ENCODE results near the gene UMPS. TPM values are rescaled to one million over a fixed set of nuclear protein-coding genes. Genes with fewer than 3 reads are reported as not detected.

UMPS gene
- total and polyA plus RNA-seq, 9 donors = 15.2 to 39.5 (median 23.9) TPM

DNA sequence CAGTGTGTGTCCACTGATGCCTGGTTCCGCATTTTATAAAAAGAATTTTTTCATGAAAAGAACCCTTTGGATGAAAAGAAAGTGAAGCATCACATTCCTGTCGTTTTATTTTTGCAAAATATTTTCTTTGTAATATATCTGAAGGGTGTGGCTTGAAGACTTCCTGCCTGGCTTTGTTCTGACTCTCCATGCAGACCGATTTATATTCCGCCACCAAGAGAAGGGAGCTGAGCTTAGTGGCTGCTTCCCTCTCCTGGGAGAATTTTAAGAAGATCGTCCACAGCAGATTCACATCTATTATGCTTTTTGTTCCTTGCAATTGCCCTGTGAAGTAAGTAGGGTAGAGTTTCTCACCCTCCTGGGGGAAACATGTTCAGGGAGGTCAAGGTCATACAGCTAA is 45.2 kb upstream of the UMPS start:
- Histone ChIP-seq H3K4me1 (ENCODE audit: insufficient read depth) (no peaks in the 10 kb centered on the region), H3K9me3 (no peaks in the 10 kb centered on the region), H3K27ac (no peak overlapping the region), H3K4me3 (no peak overlapping the region), H3K36me3 (no peaks in the 10 kb centered on the region), H3K27me3 (no peaks in the 10 kb centered on the region)
- WGBS, 3 donors = 47 to 57% (median 49%) methylated on average over 5 of the region's 5 CpGs
- intact Hi-C loops (cut with DNase I) = loop anchor here in 3 of 4 donors (5.0 to 10.0 kb wide), 2 partner anchors 118 to 120 kb away; no protein-coding TSS in a partner anchor
- TF ChIP-seq CTCF (IDR thresholded peaks at IDR 0.05) = no peak
- TF ChIP-seq POLR2A (IDR thresholded peaks at IDR 0.05) = no peak
- no peak for TF ChIP-seq EP300 (IDR thresholded peaks at IDR 0.05)
- DNase-seq = no peak

DNA sequence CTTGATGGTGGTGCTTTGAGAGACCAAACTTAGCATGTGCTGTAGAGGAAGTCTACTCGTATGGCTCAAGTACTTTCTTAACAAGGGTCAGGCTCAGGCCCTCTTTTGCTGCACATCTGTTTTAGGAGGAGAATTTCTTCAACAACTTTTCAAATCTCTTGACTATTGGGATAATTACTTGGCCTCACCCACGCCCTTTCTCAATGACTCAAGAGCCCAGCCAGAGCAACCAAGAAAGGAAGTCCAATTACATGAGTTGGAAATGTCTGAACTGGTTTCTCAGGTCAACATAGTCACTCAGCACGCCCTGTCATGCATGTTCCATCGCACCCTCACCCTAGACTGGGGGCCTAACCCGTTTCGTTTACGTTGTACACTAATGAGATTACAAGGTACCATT is 44.8 kb upstream of the UMPS start:
- no peak for DNase-seq
- Histone ChIP-seq H3K9me3 (no peaks in the 10 kb centered on the region), H3K36me3 (no peaks in the 10 kb centered on the region), H3K4me1 (ENCODE audit: insufficient read depth) (no peaks in the 10 kb centered on the region), H3K27ac (no peak overlapping the region), H3K27me3 (no peaks in the 10 kb centered on the region), H3K4me3 (no peak overlapping the region)
- intact Hi-C loops (cut with DNase I) = loop anchor here in 3 of 4 donors (5.0 to 10.0 kb wide), 2 partner anchors 118 to 121 kb away; no protein-coding TSS in a partner anchor
- WGBS, 3 donors = 78 to 86% (median 85%) methylated on average over 7 of the region's 7 CpGs
- no peak for TF ChIP-seq POLR2A (IDR thresholded peaks at IDR 0.05)
- TF ChIP-seq CTCF (IDR thresholded peaks at IDR 0.05) = no peak

DNA sequence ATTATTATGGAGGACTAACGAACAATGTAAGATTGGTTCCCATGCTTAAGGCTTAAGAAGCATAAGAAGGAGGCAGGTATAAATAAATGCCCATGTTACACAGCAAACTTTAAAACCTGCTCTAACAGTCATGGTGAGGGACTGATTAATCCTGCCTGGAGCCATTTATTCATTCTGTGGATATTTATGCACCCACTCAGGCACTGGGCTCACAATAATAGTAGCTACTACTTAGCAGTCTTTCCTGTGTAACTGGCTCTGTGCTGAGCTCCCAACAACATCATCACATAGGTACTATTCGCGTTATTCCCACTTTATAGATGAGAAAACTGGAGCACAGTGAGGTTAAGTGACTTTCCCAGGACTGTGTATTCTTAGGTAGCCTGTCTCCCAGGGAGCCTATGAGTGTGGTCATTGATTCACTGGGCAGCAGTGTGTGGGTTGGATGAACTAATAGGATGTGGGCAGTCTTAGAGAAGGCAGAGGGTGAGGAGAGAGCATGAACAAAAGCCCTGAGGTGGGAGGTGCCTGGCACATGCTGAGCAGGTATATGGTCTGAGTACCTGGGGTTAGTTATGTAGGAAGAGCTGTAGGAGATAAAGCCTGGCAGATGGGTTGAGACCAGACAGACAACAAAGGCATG is 44.1 kb upstream of the UMPS start:
- Histone ChIP-seq H3K9me3 (no peaks in the 10 kb centered on the region), H3K36me3 (no peaks in the 10 kb centered on the region), H3K4me1 (ENCODE audit: insufficient read depth) (no peaks in the 10 kb centered on the region), H3K4me3 (no peak overlapping the region), H3K27ac (no peak overlapping the region), H3K27me3 (no peaks in the 10 kb centered on the region)
- WGBS, 3 donors = 91 to 95% (median 93%) methylated on average over 3 of the region's 3 CpGs
- no peak for DNase-seq
- intact Hi-C loops (cut with DNase I) = loop anchor here in 3 of 4 donors (5.0 to 10.0 kb wide), 2 partner anchors 119 to 121 kb away; no protein-coding TSS in a partner anchor
- TF ChIP-seq CTCF (IDR thresholded peaks at IDR 0.05) (no peak), POLR2A (IDR thresholded peaks at IDR 0.05) (no peak), EP300 (IDR thresholded peaks at IDR 0.05) (no peak)

GRCh38 chr3:124688581-124689454 is 41.4 kb upstream of the UMPS start:
- 16 to 18% (median 17%) methylated on average over 11 of the region's 11 CpGs for WGBS, 3 donors

More at GRCh38 chr3:124688581-124689454, 41.4 kb upstream of the UMPS start:
- Histone ChIP-seq H3K27ac (no peak overlapping the region), H3K9me3 (no peaks in the 10 kb centered on the region), H3K4me1 (ENCODE audit: insufficient read depth) (no peaks in the 10 kb centered on the region), H3K27me3 (no peaks in the 10 kb centered on the region), H3K4me3 (no peak overlapping the region), H3K36me3 (no peaks in the 10 kb centered on the region)
- intact Hi-C loops (cut with DNase I) = loop anchor here in 3 of 4 donors (5.0 to 10.0 kb wide), 2 partner anchors 122 to 124 kb away; no protein-coding TSS in a partner anchor
- DNase-seq = peak; percentile 44 to 70 (median 65)
- TF ChIP-seq CTCF (IDR thresholded peaks at IDR 0.05) (peak; percentile 13 to 50 (median 40)), EP300 (IDR thresholded peaks at IDR 0.05) (no peak)

Measured in ovary (tissue), 9 donors.